ENCODE measurements around the gene CACNG8. TPM values are rescaled to one million over a fixed set of nuclear protein-coding genes. Genes with fewer than 3 reads are reported as not detected.

CACNG8 gene
- polyA plus RNA-seq, 5 donors, result 0.07 to 0.13 (median 0.10) TPM

GRCh38 chr19:53961523-53962356 lies 997 bp upstream of the CACNG8 start:
- DNase-seq, result no peak

GRCh38 chr19:53965091-53965490 lies 2.4 kb downstream of the CACNG8 start:
- no peak for DNase-seq

GRCh38 chr19:53966931-53967330 lies 4.2 kb downstream of the CACNG8 start:
- DNase-seq, result no peak

GRCh38 chr19:53969366-53969765 lies 6.6 kb downstream of the CACNG8 start:
- no peak for DNase-seq

GRCh38 chr19:53971673-53972072 lies 8.9 kb downstream of the CACNG8 start:
- DNase-seq, result no peak

GRCh38 chr19:53977429-53977990 lies 14.8 kb downstream of the CACNG8 start:
- DNase-seq, result peak in 1 of 2 donors; percentile 51

GRCh38 chr19:53977991-53978731 lies 15.4 kb downstream of the CACNG8 start:
- no peak for DNase-seq

GRCh38 chr19:53978975-53979801 lies 16.5 kb downstream of the CACNG8 start:
- DNase-seq, result no peak

- no peak for DNase-seq
These were observed 18.0 kb downstream of the CACNG8 start for GRCh38 chr19:53980539-53981375.

GRCh38 chr19:53981376-53981951 lies 18.7 kb downstream of the CACNG8 start:
- no peak for DNase-seq

- DNase-seq, result no peak
These were observed 19.3 kb downstream of the CACNG8 start for GRCh38 chr19:53982001-53982451.

- no peak for DNase-seq
These were observed 19.9 kb downstream of the CACNG8 start for GRCh38 chr19:53982611-53983010.

GRCh38 chr19:53983457-53984289 lies 20.9 kb downstream of the CACNG8 start:
- DNase-seq, result no peak

GRCh38 chr19:53985863-53986262 lies 23.1 kb downstream of the CACNG8 start:
- no peak for DNase-seq

GRCh38 chr19:53988981-53989380 lies 26.2 kb downstream of the CACNG8 start:
- DNase-seq, result no peak

GRCh38 chr19:53989600-53990533 lies 27.1 kb downstream of the CACNG8 start:
- DNase-seq, result no peak

GRCh38 chr19:53991224-53992113 lies 28.7 kb downstream of the CACNG8 start, which contains the start of gene CACNG6:
Gene CACNG6, plus strand, starts transcription at chr19:53991637. Its CDS starts 1,241 bp downstream, at chr19:53992878.
- no peak for DNase-seq
